Keratinocyte (primary cell): Measurements from ENCODE around the gene RPH3AL. TPM values are rescaled to one million over a fixed set of nuclear protein-coding genes. Genes with fewer than 3 reads are reported as not detected.

Source experiments
- DNase-seq: peaks from one replicate; pipeline ENCODE4 v3.0.0-alpha.2; 2011; ENCODE audit warnings: low read depth, missing footprints, low spot score
- FAIRE-seq: peaks from 2 replicates; lab custom pipeline; 2011; peaks lifted over from hg19 to GRCh38; lab: Jason Lieb, UNC
- H2AFZ ChIP-seq: 2 replicates; pipeline ENCODE4 v1.6.0; 2012; ENCODE audit warnings: low read length, control low read depth, inconsistent platforms; ENCODE audit not compliant: control insufficient read depth
- H3K27ac ChIP-seq: 2 replicates; pipeline ENCODE4 v1.5.1; 2011; ENCODE audit warnings: low read length; ENCODE audit not compliant: control insufficient read depth, insufficient read depth
- H3K27me3 ChIP-seq: 3 replicates; pipeline ENCODE4 v1.6.0; 2011; ENCODE audit warnings: low read length; ENCODE audit not compliant: control insufficient read depth, insufficient read depth; ENCODE audit errors: extremely low read depth
- H3K36me3 ChIP-seq, 2 experiments: 2 replicates in 1 of 2; 3 replicates in 1 of 2; pipeline ENCODE4 v1.5.1; 2011; ENCODE audit warnings: low read length in 2 of 2, mild to moderate bottlenecking in 1 of 2; ENCODE audit not compliant: control insufficient read depth in 2 of 2, insufficient read depth in 2 of 2; ENCODE audit errors: extremely low read depth in 1 of 2
- H3K4me1 ChIP-seq: 3 replicates; pipeline ENCODE4 v1.5.1; 2011; ENCODE audit warnings: low read length; ENCODE audit not compliant: control insufficient read depth, insufficient read depth; ENCODE audit errors: extremely low read depth
- H3K4me2 ChIP-seq: 3 replicates; pipeline ENCODE4 v1.6.0; 2011; ENCODE audit warnings: low read depth, low read length; ENCODE audit not compliant: control insufficient read depth, insufficient read depth; ENCODE audit errors: extremely low read depth
- H3K4me3 ChIP-seq, 3 experiments: fragments of 200-600 bp in 1 of 3; sonication (generic) in 1 of 3; 2 replicates in 2 of 3; 3 replicates in 1 of 3; pipeline ENCODE4 v1.5.1; 2011 to 2016; ENCODE audit warnings: low read length in 3 of 3, mild to moderate bottlenecking in 3 of 3, control low read depth in 2 of 3, inconsistent platforms in 1 of 3, low read depth in 1 of 3, mixed read lengths in 1 of 3, mixed run types in 1 of 3, moderate library complexity in 1 of 3; ENCODE audit not compliant: control insufficient read depth in 2 of 3, insufficient read depth in 2 of 3; ENCODE audit errors: extremely low read depth in 1 of 3
- H3K79me2 ChIP-seq: 2 replicates; pipeline ENCODE4 v1.6.0; 2012; ENCODE audit warnings: low read length; ENCODE audit not compliant: control insufficient read depth, insufficient read depth
- H3K9ac ChIP-seq: 3 replicates; pipeline ENCODE4 v1.6.0; 2011; ENCODE audit warnings: low read length; ENCODE audit not compliant: control insufficient read depth, insufficient read depth; ENCODE audit errors: extremely low read depth
- H3K9me1 ChIP-seq: 3 replicates; pipeline ENCODE4 v1.6.0; 2011; ENCODE audit warnings: low read length; ENCODE audit not compliant: control insufficient read depth, insufficient read depth; ENCODE audit errors: extremely low read depth
- H3K9me3 ChIP-seq: 2 replicates; pipeline ENCODE4 v1.5.1; 2012; ENCODE audit warnings: low read depth, low read length; ENCODE audit not compliant: control insufficient read depth
- H4K20me1 ChIP-seq: 3 replicates; pipeline ENCODE4 v1.6.0; 2011; ENCODE audit warnings: low read length; ENCODE audit not compliant: control insufficient read depth, insufficient read depth; ENCODE audit errors: extremely low read depth
- EZH2 ChIP-seq: IDR thresholded peaks from one replicate; pipeline ENCODE4 v1.6.1; 2012; ENCODE audit warnings: inconsistent platforms, mild to moderate bottlenecking, low read length, moderate library complexity
- dilution Hi-C: fragments of 300-500 bp; cut with MboI; formaldehyde crosslinking; loops from one replicate; pipeline ENCODE4 v1.7.0; 2020; ENCODE audit warnings: low sequenced_read_pairs; ENCODE audit not compliant: extremely low pct_ligation_motif_present
- polyA plus RNA-seq, 5 experiments: library from polyadenylated mRNA; depleted of rRNA in 3 of 5; stranded (reverse) in 3 of 5; stranded (forward) in 1 of 5; unstranded in 1 of 5; fragments of >200 nt; gene quantifications; 1 replicate in 1 of 5; 2 replicates in 3 of 5; 3 replicates in 1 of 5; pipeline versions ENCODE4 v1.2.1 to v1.2.3, GENCODE V29; 2011 to 2012; ENCODE audit warnings: missing spikeins in 2 of 5, low read depth in 1 of 5, low replicate concordance in 1 of 5
- TF ChIP-seq, protein P1 (sequence below), 3 experiments: IDR thresholded peaks in 1 of 3; conservative IDR thresholded peaks in 1 of 3; optimal IDR thresholded peaks in 1 of 3; 2 replicates in 2 of 3; 3 replicates in 1 of 3; pipeline versions ENCODE3 to v1.5.1; 2011; ENCODE audit warnings: low read length in 3 of 3, mild to moderate bottlenecking in 3 of 3, moderate library complexity in 2 of 3, control low read depth in 1 of 3, inconsistent platforms in 1 of 3; ENCODE audit not compliant: insufficient read depth in 2 of 3; ENCODE audit errors: extremely low read depth in 1 of 3

The RPH3AL gene
- polyA plus RNA-seq, 1 donor (not counting 4 experiments of a cell fraction or from before 2014, with no cell fraction given): 0.31 TPM

DNA sequence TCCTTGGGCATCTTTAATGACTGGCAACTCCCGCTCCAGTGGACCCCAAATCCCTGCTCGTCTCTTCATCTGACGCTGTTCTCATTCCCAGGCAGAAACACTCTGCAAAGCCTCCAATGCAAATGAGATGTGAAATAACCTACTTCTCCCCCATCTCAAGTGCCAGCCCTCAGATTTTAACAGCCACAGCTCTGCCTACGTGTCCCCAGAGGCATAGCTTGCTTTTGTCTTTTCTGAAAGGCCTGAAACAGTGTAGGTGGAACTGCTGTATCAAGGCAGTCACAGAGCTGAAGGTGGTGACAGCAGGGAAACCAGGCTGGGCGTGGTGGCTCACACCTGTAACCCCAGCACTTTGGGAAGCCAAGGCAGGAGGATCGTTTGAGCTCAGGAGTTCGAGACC is 14.7 kb downstream of the RPH3AL start:
- FAIRE-seq: no peak
- no peaks in the 10 kb centered on the region for H3K9me1 ChIP-seq
- dilution Hi-C loops: no loop called here

GRCh38 chr17:337453-337852 is 15.2 kb downstream of the RPH3AL start:
- TF ChIP-seq, protein P1, sequence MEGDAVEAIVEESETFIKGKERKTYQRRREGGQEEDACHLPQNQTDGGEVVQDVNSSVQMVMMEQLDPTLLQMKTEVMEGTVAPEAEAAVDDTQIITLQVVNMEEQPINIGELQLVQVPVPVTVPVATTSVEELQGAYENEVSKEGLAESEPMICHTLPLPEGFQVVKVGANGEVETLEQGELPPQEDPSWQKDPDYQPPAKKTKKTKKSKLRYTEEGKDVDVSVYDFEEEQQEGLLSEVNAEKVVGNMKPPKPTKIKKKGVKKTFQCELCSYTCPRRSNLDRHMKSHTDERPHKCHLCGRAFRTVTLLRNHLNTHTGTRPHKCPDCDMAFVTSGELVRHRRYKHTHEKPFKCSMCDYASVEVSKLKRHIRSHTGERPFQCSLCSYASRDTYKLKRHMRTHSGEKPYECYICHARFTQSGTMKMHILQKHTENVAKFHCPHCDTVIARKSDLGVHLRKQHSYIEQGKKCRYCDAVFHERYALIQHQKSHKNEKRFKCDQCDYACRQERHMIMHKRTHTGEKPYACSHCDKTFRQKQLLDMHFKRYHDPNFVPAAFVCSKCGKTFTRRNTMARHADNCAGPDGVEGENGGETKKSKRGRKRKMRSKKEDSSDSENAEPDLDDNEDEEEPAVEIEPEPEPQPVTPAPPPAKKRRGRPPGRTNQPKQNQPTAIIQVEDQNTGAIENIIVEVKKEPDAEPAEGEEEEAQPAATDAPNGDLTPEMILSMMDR (optimal IDR thresholded peaks at IDR 0.05 in 1 of 3, IDR thresholded peaks at IDR 0.05 in 1 of 3, conservative IDR thresholded peaks at IDR 0.05 in 1 of 3; ENCODE audit: extremely low read depth in 1 of 3, insufficient read depth in 2 of 3, low read length in 3 of 3): no peak
- Histone ChIP-seq H2AFZ (no peak overlapping the region), H3K4me1 (peaks cover 18% of the 10 kb centered on the region), H3K27me3 (peaks cover 26% of the 10 kb centered on the region), H3K27ac (no peak overlapping the region), H3K4me3 (no peak overlapping the region), H4K20me1 (no peaks in the 10 kb centered on the region), H3K9ac (no peak overlapping the region), H3K36me3 (no peaks in the 10 kb centered on the region), H3K9me3 (no peaks in the 10 kb centered on the region), H3K9me1 (no peaks in the 10 kb centered on the region), H3K79me2 (no peaks in the 10 kb centered on the region), H3K4me2 (no peak overlapping the region)
- dilution Hi-C loops: no loop called here
- no peak for DNase-seq
- no peak for FAIRE-seq

More for the DNA sequence above, 14.7 kb downstream of the RPH3AL start:
- no peak overlapping the region for H3K4me3 ChIP-seq
- no peak for DNase-seq
- H3K4me2 ChIP-seq: no peak overlapping the region
- TF ChIP-seq, protein P1 (optimal IDR thresholded peaks at IDR 0.05 in 1 of 3, IDR thresholded peaks at IDR 0.05 in 1 of 3, conservative IDR thresholded peaks at IDR 0.05 in 1 of 3; ENCODE audit: extremely low read depth in 1 of 3, insufficient read depth in 2 of 3, low read length in 3 of 3): no peak
- TF ChIP-seq EZH2: no peak
- H3K36me3 ChIP-seq: no peaks in the 10 kb centered on the region
- no peak overlapping the region for H3K27ac ChIP-seq
- H4K20me1 ChIP-seq: no peaks in the 10 kb centered on the region
- H3K4me1 ChIP-seq: peaks cover 14% of the 10 kb centered on the region
- no peak overlapping the region for H3K9ac ChIP-seq
- H2AFZ ChIP-seq: no peak overlapping the region
- H3K9me3 ChIP-seq: no peaks in the 10 kb centered on the region
- H3K79me2 ChIP-seq: no peaks in the 10 kb centered on the region
- peaks cover 26% of the 10 kb centered on the region for H3K27me3 ChIP-seq
